Adrenal gland (tissue), 5 donors: ENCODE data around the gene DACT2.

Experiments
- CTCF ChIP-seq, 6 experiments: fragments of 450-650 bp in 4 of 6; fragments of 200-600 bp in 2 of 6; sonication (generic) in 1 of 6; IDR thresholded peaks; 1 replicate in 5 of 6; 2 replicates in 1 of 6; pipeline versions ENCODE4 v1.5.1 to v1.8.0; 2016 to 2021; ENCODE audit warnings: antibody characterized with exemption in 6 of 6, mild to moderate bottlenecking in 2 of 6, moderate library complexity in 1 of 6
- POLR2A ChIP-seq, 2 donors: fragments of 450-650 bp; IDR thresholded peaks; one replicate each; pipeline ENCODE4 v1.6.1; 2017; ENCODE audit warnings: antibody characterized with exemption in 2 of 2, mild to moderate bottlenecking in 2 of 2, moderate library complexity in 1 of 2
- donor health status: DM: no; HTN: no; CAD: no.

- TF ChIP-seq CTCF (IDR thresholded peaks at IDR 0.05) (no peak), POLR2A (IDR thresholded peaks at IDR 0.05) (no peak)
Observed at GRCh38 chr6:168280020-168280898, 39.3 kb downstream of the DACT2 start.
